NCI-H524 (cell line): ENCODE results near the gene ABCA4.
A peak's percentile ranks its signal among the peaks of the same experiment; 100 is the strongest.

ENCODE experiments used
- DNase-seq, 2 experiments: peaks; one replicate each; lab custom pipeline; 2025; lab: John Stamatoyannopoulos, UW

Gene ABCA4

DNA sequence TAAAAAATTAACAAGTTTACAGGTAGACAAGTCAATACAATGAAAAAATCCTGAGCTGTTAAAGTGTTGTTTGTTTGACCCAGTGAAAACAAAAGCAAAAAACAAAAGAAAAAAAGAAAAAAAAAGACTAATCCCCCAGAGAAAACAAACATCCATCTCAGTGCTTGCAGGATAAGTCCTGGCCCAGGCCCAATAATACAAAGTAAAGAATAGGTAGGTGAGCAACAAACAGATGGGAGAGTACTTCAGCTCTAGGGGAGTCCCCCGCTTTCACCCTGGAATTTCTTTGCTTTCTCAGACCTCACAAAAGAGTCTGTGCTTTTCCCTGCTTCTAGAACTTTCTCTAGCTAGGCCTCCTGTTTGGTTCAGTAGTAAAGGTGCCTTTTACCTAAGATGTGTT lies 70.3 kb downstream of the ABCA4 start:
- DNase-seq, result no peak

DNA sequence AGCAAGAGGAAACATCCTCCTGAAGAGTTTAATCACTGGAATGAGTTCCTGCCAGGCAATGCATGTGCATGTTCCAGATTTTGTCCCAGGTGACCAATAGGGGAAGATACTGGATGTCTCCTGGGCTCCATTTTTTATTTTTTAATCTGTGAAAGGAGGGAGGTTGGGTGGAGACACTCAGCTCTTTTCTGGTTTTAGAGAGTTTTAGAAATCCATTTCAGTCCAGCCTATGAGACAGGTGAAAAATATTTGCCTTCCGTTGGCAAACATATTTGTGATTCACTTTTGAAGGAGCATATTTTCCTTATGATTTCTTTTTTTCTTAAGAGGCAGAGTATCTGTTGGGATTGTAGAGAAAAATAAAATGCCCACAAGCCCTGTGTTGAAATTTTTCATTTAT lies 70.7 kb downstream of the ABCA4 start:
- no peak for DNase-seq

DNA sequence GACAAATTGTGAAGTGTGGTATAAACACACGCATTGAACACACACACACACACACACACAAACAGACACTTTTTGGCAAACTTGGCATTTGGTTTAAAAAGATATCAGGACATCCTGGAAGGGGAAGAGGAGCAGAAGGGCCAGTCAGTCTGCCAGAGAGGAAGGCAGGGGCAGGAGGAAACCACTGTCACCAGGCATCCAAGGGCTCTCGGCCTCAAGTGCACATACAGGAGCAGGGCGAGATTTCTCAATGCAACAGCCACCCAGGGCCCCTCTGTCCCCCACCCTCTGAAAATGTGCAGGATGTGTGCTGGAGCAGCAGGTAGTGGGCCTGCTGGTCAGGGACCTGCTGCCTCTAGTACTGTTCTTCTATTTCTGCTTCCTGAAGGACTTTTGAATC lies 71.2 kb downstream of the ABCA4 start:
- no peak for DNase-seq

GRCh38 chr1:94048413-94049164 lies 72.4 kb downstream of the ABCA4 start:
- no peak for DNase-seq

DNA sequence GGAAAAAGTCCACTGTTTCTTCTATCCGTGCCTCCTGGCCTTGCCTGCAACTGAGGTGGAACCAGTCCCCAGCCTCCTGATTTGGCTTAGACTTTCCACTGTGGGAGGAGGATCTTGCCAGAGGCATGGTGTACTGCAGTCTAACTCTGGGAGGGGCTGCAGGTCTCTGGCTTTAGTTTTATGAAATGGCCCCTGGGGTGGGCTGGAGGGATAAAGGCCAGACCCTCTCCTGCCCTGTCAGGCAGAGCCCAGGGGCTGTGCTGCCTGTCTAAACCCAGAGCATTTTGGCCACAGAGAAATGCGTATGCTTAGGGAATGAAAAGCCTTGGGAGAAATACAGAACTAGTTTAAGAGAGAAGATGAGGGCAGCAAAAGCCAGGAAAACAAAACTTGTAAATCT lies 73.0 kb downstream of the ABCA4 start:
- DNase-seq, result no peak

GRCh38 chr1:94045465-94046056 lies 75.4 kb downstream of the ABCA4 start:
- DNase-seq, result peak; percentile 38 to 68

- no peak for DNase-seq
Measured at GRCh38 chr1:94044891-94045290, 76.1 kb downstream of the ABCA4 start.

DNA sequence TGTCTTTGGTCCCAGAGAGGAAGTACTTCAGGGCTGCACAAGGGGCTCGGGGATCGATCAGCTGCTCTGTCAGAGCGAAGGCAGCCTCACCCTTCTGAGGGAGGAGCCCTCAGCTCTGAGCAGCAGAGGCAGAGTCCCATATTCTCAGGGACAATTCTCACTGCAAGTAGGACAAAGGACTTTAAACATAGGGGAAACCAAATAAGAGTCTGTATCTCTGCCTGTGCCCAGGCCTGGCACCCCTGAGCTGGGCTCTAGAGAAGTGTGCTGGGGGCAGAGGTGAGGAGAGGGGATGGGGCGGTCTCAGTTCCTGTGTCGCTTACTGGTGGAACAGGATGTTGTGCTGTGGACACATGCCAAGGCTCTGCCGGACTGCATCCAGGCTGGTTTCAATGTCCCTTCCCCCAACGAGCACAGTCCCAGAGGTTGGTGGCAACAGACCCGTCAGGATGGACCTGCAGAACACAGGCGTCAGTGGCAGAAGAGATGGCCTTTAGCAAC lies 76.6 kb downstream of the ABCA4 start:
- no peak for DNase-seq

DNA sequence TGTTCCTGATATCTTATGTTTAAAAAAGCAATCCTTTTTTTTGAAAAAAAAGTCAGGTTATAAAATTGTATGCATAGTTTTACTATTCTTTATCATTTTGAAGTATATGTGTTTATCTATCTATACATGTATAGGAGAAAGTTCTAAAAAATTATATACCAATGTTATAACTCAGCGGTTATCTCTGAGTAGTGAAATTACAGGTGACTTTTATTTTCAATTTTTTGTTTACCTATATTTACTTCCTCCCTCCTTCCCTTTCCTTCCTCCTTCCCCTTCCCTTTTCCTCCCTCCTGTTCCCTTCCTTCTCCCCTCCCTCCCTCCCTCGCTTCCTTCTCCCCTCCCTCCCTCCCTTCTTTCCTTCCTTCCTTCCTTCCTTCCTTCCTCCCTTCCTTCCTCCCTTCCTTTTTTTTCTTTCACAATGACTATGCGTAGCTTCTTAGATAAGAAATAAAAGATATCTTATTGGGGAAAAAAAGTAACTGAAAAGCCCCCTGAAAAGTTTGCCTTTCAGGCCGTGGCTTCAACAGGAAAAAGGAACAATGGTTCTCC lies 77.1 kb downstream of the ABCA4 start:
- DNase-seq, result no peak

- DNase-seq, result no peak
Measured at GRCh38 chr1:94042388-94042787, 78.6 kb downstream of the ABCA4 start.

GRCh38 chr1:94039871-94040569 lies 80.9 kb downstream of the ABCA4 start:
- DNase-seq, result peak; percentile 68 to 85

GRCh38 chr1:94039514-94039870 lies 81.5 kb downstream of the ABCA4 start:
- peak; percentile 52 to 73 for DNase-seq

- no peak for DNase-seq
Measured at GRCh38 chr1:94038511-94038910, 82.4 kb downstream of the ABCA4 start.

DNA sequence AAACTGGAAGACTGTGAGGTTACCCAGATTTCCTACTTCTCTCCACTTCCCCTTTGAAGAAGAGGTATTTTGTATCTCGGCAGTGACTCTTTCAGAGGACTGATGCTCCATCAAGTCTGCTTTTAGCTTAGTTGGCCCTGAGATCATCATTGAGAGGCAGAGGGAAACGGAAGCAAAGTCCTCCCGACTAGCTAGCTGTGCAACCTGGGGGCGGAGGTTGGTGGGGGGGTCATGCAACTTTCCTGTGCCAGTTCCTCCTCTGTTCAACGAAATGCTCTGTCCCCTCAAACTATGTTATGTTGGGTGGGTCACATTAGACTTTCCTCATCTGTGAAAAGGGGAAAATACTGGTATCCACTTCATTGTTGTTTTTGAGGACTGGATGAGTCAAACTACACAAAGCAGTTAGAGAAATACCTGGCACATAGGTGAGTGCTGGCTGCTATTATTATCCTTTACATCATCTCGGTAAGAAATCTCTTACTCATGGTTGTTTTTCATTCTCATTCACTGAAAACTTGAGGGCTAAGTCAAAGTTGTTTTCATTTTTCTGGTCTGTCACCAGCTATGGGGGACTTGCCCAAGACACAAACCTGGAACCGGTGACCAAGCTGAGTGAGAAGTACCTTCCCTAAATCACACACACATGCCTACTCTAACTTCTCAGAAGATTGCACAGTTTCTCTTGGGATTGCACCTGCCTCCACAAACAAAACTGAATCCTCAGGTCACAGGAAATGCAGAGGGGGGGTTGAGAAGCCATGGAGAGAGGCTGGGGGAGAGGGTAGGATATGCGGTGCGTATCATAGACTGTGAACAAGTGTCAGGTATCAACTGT lies 83.3 kb downstream of the ABCA4 start:
- DNase-seq, result no peak

DNA sequence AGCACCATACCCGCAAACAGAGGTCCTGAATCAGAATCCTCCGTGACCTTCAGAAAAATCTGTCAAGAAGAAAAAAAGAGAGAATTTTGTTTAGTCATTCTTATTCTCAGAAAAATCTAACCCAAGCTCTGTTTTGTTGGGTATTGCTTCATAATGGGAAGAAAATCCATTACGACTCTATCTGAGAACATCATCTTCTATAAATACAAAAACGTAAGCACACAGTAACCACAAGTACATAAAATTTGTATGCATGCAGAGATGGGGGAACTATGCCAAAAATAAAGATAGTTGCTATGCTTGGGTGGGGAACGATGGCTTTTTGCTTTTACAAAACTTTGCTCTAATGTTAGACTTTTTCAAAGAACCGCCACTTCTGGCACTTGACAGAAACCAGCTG lies 84.2 kb downstream of the ABCA4 start:
- DNase-seq, result no peak

- no peak for DNase-seq
Measured at GRCh38 chr1:94033849-94034248, 87.1 kb downstream of the ABCA4 start.

- DNase-seq, result no peak
Measured at GRCh38 chr1:94032637-94033036, 88.3 kb downstream of the ABCA4 start.

DNA sequence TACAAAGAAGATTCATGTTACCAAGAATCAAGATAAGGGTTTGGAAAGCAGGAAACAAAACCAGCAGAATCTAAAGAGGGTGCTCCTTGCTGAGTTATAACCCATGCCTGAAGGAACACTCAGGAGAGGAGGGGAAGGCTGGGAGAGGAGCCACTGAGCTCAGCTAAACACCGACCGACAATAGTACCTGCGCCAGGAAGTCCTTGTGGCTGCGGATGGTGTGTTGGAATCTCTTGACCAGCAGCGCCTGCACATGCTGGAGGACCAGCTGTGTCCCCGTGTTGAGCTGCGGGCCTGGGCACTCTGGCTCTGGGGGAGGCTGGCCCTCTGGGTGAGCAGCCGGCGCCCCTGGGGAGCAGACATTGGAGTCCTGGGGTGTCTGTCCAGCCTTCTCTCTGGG lies 89.4 kb downstream of the ABCA4 start:
- no peak for DNase-seq

- no peak for DNase-seq
Measured at GRCh38 chr1:94031154-94031553, 89.8 kb downstream of the ABCA4 start.

- DNase-seq, result no peak
Measured at GRCh38 chr1:94029130-94029993, 91.6 kb downstream of the ABCA4 start.
